ENCODE data around the gene RNF144A. TPM values are rescaled to one million over a fixed set of nuclear protein-coding genes. Genes with fewer than 3 reads are reported as not detected.

The RNF144A gene
- polyA plus RNA-seq, 1 of the 3 experiments (the other 2 are of a cell fraction): 15.6 TPM

DNA sequence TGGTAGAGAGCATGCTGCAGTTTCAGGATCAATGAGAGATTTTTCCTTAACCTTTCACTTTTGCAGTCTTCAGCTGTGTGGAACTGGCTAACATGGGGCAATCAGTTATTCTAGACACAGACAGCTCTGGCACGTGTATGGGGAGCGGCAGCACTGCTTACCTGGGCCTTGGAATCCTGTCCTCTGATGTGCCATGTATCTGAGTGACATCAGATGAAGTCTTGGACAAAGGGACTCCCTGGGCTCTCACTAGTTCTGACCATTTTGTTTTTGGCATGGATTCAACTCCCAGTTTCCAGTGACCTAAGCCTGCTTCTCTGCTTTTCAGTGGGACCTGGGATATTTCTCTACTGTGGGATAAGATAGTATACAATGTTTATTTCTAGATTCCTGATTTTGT, 54.3 kb downstream of the RNF144A start:
- Histone ChIP-seq H3K27me3 (ENCODE audit: insufficient read depth) (no peaks in the 10 kb centered on the region), H4K20me1 (ENCODE audit: insufficient read depth) (no peaks in the 10 kb centered on the region; the same call in 1 of the 2 replicates), H3K27ac (ENCODE audit: low read depth in 2 of 2, low read length in 1 of 2) (no peak overlapping the region; a peak in 1 of 4 replicates), H3K4me3 (ENCODE audit: low read depth in 2 of 2, low read length in 1 of 2) (no peak overlapping the region), H3K4me1 (ENCODE audit: control insufficient read depth in 1 of 2, insufficient read depth in 2 of 2, low read depth in 1 of 2, low read length in 1 of 2) (peaks cover 0 to 25% of the 10 kb centered on the region in 2 experiments; a peak in 2 of 4 replicates), H2AFZ (ENCODE audit: low read depth) (no peak overlapping the region), H3F3A (replicated peaks; ENCODE audit: insufficient read depth) (no peaks in the 10 kb centered on the region), H3K4me2 (no peak overlapping the region), H3K36me3 (replicated peaks in 1 of 2; ENCODE audit: control insufficient read depth in 1 of 2, insufficient read depth in 2 of 2, low read length in 1 of 2) (peaks cover 3 to 29% of the 10 kb centered on the region in 2 experiments), H3K79me2 (ENCODE audit: insufficient read depth) (no peaks in the 10 kb centered on the region), H3K9ac (no peak overlapping the region), H3K9me2 (no peaks in the 10 kb centered on the region), H3K9me3 (no peaks in the 10 kb centered on the region)
- ChIA-PET POLR2A (no interaction called here), CTCF (interaction anchor here (1.2 to 2.0 kb wide), 2 partner anchors 43 to 74 kb away, joined by 3 to 5 read pairs; no protein-coding TSS in a partner anchor)
- TF ChIP-seq MEF2A (IDR thresholded peaks at IDR 0.05; ENCODE audit: borderline replicate concordance, low read depth): no peak
- no peak for TF ChIP-seq NFIC (IDR thresholded peaks at IDR 0.05; ENCODE audit: borderline replicate concordance)
- TF ChIP-seq, protein P1, sequence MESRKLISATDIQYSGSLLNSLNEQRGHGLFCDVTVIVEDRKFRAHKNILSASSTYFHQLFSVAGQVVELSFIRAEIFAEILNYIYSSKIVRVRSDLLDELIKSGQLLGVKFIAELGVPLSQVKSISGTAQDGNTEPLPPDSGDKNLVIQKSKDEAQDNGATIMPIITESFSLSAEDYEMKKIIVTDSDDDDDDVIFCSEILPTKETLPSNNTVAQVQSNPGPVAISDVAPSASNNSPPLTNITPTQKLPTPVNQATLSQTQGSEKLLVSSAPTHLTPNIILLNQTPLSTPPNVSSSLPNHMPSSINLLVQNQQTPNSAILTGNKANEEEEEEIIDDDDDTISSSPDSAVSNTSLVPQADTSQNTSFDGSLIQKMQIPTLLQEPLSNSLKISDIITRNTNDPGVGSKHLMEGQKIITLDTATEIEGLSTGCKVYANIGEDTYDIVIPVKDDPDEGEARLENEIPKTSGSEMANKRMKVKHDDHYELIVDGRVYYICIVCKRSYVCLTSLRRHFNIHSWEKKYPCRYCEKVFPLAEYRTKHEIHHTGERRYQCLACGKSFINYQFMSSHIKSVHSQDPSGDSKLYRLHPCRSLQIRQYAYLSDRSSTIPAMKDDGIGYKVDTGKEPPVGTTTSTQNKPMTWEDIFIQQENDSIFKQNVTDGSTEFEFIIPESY (IDR thresholded peaks at IDR 0.05; ENCODE audit: borderline replicate concordance, low read depth): no peak
- no peak for TF ChIP-seq TEAD4 (IDR thresholded peaks at IDR 0.05; ENCODE audit: borderline replicate concordance, insufficient read depth)
- no peak for TF ChIP-seq FOSL2 (IDR thresholded peaks at IDR 0.05; ENCODE audit: borderline replicate concordance, low read depth)
- TF ChIP-seq EZH2phosphoT487 (IDR thresholded peaks at IDR 0.05; ENCODE audit: borderline replicate concordance, low read depth): no peak
- no peak for TF ChIP-seq RXRA (IDR thresholded peaks at IDR 0.05; ENCODE audit: borderline replicate concordance, low read depth)
- no peak for TF ChIP-seq RFX5 (IDR thresholded peaks at IDR 0.05; ENCODE audit: low read length)
- no peak for TF ChIP-seq MXI1 (IDR thresholded peaks at IDR 0.05; ENCODE audit: low read depth, low read length)
- no peak for TF ChIP-seq FOXJ3 (CRISPR knock-in tag; IDR thresholded peaks at IDR 0.05)
- TF ChIP-seq EP300 (IDR thresholded peaks at IDR 0.05; ENCODE audit: borderline replicate concordance in 1 of 2, low read depth in 1 of 2, low read length in 1 of 2): no peak
- TF ChIP-seq, protein P2, sequence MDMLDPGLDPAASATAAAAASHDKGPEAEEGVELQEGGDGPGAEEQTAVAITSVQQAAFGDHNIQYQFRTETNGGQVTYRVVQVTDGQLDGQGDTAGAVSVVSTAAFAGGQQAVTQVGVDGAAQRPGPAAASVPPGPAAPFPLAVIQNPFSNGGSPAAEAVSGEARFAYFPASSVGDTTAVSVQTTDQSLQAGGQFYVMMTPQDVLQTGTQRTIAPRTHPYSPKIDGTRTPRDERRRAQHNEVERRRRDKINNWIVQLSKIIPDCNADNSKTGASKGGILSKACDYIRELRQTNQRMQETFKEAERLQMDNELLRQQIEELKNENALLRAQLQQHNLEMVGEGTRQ (IDR thresholded peaks at IDR 0.05; ENCODE audit: borderline replicate concordance, low read depth, low read length): no peak
- TF ChIP-seq TCF12 (IDR thresholded peaks at IDR 0.05): no peak
- TF ChIP-seq FOXM1 (IDR thresholded peaks at IDR 0.05; ENCODE audit: low read depth): no peak
- no peak for TF ChIP-seq NRF1 (IDR thresholded peaks at IDR 0.05; ENCODE audit: low read depth, low read length)
- TF ChIP-seq, protein P3, sequence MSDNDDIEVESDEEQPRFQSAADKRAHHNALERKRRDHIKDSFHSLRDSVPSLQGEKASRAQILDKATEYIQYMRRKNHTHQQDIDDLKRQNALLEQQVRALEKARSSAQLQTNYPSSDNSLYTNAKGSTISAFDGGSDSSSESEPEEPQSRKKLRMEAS (IDR thresholded peaks at IDR 0.05; ENCODE audit: low read depth): no peak
- no peak for TF ChIP-seq GATA2 (CRISPR knock-in tag; IDR thresholded peaks at IDR 0.05)
- TF ChIP-seq TAF1 (IDR thresholded peaks at IDR 0.05; ENCODE audit: borderline replicate concordance, low read depth, low read length): no peak
- no peak for TF ChIP-seq YY1 (IDR thresholded peaks at IDR 0.05; ENCODE audit: low read depth)
- TF ChIP-seq, protein P4, sequence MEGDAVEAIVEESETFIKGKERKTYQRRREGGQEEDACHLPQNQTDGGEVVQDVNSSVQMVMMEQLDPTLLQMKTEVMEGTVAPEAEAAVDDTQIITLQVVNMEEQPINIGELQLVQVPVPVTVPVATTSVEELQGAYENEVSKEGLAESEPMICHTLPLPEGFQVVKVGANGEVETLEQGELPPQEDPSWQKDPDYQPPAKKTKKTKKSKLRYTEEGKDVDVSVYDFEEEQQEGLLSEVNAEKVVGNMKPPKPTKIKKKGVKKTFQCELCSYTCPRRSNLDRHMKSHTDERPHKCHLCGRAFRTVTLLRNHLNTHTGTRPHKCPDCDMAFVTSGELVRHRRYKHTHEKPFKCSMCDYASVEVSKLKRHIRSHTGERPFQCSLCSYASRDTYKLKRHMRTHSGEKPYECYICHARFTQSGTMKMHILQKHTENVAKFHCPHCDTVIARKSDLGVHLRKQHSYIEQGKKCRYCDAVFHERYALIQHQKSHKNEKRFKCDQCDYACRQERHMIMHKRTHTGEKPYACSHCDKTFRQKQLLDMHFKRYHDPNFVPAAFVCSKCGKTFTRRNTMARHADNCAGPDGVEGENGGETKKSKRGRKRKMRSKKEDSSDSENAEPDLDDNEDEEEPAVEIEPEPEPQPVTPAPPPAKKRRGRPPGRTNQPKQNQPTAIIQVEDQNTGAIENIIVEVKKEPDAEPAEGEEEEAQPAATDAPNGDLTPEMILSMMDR (IDR thresholded peaks at IDR 0.05): no peak
- 94% methylated on average over 2 of the region's 2 CpGs for WGBS (ENCODE audit: low lambda C conversion rate)
- no peak for DNase-seq
